CD4-positive, alpha-beta T cell treated with Interleukin-6 for 4 hours (primary cell): Measurements from ENCODE around the gene MPP3.

Experiments used
- DNase-seq: peaks from one replicate; pipeline ENCODE4 v3.0.0-alpha.2; 2020; ENCODE audit warnings: mixed read lengths

Gene MPP3

DNA sequence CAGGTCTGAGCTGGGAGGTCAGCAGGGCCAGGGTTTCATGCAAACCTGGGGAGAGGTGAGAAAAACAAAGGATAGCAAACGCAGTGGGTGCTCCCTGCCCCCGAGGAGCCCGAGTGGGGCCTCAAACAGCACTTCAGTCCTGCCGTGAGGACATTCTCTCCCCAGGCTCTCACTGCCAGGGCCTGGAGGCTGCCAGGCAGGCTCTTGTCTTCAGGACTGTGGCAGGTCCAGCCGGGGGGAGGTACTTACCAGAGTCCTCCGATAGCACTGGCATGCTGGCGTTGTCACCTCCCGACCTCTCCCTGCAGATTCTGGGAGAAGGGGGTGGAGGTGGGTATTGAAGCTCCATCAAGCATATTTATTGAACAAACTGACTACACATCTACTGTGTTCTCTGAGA is 1.3 kb downstream of the MPP3 start:
- no peak for DNase-seq

DNA sequence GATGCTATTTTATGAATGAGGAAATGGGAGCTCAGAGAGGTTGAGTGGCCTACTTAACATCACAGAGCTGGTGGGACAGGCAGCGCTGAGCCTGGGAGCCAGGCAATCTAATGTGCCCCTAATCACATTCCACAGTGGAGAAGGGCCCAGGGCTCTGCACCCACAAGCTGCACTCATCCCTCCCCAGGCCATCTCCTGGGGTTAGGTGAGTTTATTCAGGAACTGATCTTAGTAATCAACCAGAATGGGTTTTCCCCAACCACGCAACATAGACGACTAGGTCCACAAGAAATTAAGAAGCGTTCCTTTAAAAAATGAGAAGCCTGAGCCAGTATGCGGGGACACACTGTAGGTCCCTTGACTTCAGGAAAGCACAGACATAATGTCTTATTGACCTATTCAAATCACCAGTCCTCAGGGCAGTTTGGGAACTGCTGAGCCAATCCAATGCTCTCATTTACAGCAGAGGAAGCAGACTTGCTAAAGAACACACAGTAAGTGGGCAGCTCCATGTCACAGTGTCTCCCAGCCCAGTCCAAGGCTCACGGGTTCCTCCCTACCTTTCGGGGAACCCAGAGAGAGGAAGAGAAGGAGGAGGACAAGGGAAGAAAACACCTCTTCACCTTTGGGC is 2.3 kb downstream of the MPP3 start:
- no peak for DNase-seq

DNA sequence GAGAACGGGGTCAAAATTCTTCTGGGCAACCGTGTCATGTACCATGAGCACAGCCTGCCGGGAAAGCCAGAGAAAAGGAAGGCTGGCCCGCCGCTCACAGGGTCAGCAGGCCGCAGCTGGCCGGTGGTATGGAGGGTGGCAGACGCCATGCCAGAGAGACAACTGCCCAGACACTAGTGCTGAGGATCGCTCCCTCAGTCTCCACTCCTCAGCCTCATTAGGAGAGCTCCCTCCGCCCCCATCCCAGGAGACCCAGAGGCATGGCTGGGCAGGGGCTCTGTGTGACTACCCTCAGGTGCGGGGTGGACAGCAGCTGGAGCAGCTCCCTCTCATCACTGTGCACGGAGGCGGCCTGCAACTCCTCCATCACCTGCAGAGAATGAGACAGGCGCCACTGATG is 3.2 kb downstream of the MPP3 start:
- DNase-seq: no peak

DNA sequence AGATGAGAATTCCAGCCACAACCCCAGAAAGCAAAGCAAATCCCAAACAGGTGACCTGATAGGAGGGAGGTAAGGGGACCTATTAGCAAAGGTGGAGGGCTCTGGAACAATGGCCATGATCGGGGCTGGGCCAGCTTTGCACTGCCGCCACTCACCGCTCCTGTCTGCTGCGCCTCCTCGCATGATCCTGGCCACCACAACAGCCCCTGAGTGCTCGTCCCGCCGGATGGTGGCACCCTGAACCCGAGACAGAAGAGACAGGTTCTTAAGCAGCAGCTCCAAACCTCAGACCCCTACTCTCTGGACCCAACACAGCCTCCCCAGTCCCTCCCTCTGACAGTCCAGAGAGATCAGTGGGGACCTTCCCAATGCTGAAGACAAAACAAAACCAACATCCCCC is 5.3 kb downstream of the MPP3 start:
- no peak for DNase-seq

DNA sequence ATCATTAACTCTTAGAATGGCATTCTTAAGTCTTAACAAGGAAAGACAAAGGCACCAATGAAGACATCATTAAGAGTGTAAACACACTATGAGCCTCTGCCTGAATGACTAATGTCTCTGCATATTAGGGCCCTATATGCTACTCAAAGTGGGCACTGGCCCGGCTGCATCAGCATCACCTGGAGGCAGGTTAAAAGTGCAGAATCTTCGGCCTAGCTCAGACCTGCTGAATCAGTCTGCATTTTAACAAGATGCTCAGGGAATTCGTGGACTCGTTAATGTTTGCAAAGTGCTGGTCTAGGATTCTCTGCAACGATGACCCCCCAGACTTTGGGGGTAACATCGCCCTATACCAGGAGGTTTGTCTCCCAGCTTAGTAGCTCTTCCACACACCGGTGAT is 6.7 kb downstream of the MPP3 start:
- DNase-seq: no peak

DNA sequence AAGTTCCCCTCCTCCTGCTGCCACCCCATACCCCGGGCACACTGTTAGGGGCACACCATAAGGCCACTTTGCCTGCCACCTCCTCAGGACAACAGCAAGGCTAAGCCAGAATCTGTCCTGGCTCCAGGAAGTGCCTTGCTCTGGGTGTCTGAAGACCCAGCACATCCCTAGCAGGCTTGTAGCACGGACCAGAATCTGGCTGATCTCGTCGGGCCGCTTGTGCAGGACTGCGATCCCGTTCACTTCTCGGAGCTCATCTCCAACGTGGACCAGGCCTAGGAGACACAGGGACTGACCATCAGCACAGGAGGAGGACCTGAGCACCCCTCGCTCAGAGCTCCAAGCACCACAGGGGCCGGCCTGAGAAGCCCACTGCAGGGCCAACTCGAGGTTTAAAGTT is 7.4 kb downstream of the MPP3 start:
- DNase-seq: no peak

DNA sequence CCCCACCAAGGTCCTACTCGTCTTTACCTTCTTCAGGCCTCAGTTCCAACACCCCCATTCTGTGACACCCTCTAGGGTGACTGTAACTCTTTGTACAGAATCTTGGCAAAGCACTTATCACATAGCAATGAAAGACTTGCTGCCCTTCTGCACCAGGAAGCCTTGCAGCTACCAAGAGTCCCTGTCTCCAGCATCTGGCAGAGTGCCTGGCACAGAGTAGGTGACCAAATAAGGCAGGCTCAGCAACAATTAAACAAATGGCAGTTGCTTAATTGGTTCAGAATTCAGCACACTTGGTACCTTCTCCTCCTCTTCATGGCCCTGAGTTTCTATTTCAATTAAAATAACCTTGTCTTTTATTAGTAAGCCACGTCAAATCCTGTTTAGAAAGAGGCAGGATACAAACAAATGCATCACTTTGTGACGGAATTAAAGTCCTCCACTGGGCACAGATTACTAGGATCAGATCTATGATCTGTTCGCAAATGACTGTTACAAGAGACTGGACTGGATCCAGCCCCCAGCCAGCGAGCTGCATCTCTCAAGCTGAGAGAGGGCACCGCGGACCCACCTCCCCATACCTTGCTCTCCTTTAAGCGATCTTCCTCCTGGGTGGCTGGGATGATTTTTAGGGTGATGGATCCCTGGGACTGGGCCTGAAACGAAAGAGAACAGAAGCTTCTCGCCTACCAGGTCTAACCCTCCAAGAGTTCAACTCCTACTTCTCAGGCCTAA is 9.4 kb downstream of the MPP3 start:
- DNase-seq: no peak

DNA sequence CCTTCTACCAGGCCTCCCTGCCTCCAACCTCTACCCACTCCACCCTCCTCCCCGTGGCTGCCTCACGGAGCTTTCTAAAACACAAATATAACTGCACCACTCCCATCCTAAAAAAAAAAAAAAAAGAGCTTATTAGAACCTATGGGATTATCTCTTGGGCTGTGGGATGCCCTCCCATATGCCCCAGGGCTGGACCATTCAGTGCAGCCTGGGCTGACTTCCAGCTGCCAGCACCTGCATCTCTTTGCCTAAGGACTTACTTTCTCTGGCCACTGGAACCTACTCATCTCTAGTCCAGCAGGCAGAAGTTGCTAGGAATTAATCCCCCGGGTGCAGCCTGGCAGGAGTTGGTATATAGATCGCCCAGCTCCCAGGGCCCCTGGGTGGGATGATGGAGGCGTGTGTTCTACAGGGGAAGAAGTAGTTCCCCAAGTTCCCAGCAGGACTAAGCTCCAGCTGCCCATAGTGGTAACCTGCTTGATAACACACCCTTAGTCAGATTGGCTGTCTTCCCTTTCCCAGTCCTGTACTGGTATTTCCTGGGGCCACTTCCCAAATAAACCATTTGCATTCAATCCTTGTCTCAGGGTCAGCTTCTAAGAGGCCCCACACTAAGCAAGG is 10.3 kb downstream of the MPP3 start:
- no peak for DNase-seq

DNA sequence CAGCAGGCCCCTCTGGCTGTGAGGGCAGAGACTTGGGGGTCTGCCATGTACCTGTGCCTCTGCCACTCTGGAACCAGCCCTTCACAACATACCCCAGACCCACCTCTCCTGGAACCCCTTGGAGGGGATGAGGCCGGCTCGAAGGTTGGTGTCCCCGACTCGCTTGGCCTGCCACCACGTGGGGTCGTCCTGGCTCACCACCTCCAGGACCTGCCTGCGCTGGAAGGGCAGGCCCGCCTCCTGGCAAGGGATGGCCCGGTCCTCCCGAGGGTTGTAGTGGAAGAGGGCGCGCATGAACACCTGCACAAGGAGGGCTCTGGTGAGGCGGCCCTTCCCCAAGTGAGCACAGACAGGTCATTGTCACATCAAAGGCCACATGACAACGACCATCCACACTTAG is 12.2 kb downstream of the MPP3 start:
- no peak for DNase-seq

DNA sequence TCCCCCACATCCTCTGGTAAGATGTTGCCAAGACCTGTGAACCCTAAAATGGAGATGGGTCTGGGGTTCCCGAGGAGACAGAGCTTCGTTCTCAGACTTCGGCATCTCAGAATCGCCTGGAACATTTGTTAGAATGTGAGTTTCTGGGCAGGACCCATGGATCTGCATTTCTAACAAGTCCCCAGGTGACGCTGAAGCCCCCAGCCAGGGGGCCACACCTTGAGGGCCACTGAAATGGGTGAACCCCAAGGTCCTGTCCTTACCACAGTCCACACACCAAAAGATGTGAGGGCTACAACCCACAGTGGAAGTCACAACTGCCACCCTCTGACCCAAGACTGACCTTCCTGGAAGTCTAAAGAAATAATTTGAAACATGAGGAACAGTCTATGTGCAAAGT is 14.0 kb downstream of the MPP3 start:
- no peak for DNase-seq

DNA sequence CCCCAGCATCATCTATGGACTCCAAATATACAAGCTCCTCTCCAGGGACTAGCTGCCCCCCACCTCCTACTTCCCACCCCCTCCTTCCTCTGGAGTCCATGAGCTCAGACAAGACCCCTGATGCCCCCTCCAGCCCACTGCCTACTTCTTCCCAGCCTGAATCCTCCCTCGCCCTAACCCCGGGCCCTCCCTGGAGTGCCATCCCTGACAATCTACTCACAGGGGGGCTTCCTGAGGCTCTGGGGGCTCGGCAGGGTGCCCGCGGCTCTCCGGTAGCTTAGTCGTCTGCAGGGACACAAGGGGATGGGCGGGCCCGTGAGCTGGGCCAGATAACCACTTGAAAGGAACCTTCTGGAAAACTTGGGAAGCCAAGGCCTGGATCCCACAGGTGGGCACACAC is 15.1 kb downstream of the MPP3 start:
- DNase-seq: no peak

DNA sequence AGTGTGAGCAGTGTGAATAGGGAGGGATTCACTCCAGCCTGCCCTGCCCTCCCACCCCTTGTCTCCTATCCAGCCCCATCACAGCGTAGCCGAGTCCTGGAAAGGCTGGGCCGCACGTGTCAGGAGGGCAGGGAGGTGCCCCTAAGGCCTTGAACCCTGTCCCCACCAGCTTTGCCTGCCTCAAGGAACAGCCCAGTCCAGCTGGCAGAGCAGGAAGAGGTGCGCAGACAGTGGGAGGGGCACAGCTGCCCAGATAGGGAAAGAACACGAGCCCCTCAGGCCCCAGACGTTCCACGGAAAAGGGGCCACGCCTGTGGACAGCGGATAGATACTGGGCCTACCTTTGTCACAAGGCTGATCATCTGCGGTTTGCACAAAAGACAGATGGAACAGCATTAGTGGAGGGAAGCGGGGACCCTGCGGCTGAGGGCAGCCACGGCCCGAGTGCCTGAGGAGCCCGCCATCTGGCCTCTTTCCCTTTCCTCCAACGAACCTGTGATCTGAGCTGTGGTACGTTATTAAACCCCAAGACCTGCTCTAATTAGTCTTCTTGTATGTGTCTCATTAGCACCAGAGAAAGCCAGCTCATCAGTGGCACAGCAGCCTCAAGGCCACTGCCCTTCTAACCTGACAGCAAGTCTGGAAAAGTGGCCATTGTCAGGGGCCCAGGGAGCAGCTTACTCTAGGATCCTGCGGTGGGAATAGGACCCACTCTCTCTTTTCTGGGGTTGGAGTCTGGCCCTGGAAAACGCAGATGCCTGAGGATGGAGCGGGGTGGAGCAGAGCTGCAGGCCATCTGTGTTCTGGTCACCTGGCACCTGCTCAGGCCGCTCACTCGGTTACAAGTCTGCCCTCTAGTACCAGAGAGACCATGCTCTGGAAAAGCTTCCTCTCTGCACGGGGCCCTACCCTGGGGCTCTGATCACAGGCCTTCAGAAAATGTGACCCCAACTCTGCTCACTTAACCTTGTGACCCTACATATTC is 16.3 kb downstream of the MPP3 start:
- no peak for DNase-seq

DNA sequence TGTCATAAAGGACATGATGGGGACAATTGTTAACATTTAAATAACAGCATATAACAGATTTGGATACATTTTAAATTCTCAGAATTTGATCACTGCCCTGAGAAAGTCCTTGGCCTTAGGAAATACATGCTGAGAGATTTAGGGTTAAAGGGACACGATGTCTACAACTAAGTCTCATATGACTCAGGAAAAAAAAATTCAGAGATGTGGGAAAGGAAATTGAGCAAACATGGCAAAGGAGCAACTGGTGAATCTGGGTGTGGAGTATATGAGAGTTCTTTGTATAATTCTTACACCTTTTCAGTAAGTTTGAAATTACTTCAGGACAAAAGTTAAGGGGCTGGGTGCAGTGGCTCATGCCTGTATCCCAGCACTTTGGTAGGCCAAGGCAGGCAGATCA is 18.2 kb downstream of the MPP3 start:
- no peak for DNase-seq

DNA sequence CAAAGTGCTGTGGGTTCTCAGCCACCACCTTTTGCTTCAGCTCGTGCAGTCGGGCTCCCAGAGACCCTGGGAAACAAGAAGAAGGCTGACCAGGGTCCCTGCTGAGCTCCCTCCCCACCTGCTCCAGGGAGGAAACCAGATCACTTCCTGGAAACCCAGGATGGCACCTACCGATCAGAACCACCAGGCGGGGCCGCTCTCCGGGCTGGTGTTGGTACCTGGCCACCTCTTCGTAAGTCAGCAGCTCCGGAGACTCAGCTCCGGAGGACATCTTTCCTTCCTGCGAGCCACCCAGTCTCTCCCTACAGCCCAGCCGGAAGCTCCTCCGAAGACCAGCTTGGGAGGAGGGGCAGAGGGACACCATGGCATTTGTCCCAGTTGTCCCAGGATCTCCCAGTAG is 18.9 kb downstream of the MPP3 start:
- no peak for DNase-seq

DNA sequence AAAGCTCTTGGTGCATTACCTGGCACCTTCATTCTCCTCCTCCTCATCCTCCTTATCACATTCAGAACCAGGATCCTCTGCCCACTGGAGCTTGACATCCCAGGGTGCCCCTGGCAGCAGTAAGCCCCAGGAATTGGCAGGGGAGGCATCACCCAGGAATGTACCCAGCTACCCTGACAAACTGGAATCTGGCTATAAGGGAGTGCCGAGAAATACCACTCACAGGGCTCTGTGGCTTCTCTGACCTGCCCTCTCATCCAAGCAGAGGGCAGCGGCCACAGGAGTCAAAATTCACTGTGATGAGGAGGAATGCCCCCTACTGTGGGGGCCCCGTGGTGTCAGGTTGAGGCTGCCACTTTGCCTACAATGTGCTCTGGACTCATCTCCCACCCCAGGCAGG is 19.6 kb downstream of the MPP3 start:
- no peak for DNase-seq

DNA sequence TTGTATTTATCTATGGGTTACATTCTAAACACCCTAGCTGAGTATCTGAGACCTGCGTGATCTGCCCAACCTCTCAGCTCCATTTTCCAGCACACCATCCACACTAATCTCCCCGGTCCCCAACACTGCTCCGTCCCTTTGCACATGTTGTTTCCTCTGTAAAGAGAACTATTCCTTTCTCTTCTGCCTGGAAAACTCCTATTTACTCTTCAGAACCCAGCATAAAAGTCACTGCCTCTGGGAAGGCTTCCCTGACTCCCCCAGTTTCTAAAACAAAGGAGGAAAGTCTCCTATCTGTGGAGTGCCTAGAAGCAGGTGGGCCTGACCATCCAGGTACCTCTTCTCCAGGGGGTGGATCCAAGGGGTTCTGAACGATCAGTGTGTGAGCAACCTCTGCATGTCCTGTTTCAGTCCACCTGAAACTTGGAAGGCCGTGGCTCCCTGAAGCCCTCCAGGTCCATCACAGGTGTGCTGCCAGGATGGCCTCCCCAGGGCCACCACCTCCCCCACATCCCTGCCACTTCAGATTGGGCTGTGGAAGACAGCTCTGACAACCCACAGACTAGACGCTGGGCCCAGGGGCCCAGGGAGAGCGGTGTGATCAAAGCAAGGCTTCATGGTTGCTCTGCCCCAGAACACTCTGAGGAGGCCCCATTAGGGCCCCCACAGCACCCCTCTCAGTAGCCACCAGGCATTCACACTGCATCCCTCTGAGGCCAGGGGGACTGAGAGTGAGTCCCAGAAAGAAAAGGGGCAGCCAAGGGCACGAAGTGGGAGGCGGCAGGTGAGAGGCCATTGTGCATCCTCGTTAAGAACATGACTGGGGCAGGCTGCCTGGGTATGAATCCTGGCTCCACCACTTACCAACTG is 20.3 kb downstream of the MPP3 start:
- DNase-seq: no peak

DNA sequence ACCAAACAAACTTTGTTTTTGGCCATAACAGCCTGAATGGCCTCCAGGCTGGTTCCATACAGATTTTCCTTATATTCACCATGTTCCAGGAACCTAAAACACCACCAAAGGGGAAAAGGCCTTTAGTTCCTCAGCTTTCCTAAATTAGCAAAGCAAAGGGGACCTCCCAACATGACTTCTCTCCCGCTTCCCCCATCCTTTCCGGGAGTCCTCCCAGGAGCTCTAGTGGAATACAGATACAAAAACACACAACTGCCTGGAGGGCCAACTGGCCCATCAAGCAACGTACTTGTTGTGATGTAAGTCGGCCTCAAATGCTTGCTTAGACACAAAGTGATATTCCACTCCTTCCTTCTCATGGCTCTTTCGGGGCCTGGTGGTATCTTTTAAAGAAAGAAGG is 22.1 kb downstream of the MPP3 start:
- DNase-seq: no peak

DNA sequence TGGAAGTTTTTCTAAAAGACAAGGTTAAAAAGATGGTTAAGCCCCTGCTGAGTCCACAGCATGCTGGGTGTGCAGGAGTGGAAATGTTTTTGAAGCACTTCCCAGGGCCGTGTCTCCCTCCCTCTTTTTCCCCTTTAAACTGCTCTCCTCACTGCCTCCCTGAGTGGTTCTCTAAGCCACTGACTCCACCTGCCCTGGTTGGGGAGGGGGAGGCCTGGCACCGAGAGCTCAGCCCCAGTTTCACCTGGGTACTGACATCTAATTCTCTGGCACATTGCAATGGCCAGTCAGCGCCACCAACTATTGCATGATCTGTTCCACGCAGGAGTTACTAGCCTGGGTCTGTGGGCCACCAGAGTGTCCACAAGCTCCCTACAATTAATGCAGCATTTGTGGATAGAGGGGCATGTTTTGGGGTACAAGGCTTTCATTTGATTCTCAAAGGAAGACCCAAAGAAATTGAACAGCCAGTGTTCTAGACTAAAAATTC is 22.7 kb downstream of the MPP3 start:
- no peak for DNase-seq

DNA sequence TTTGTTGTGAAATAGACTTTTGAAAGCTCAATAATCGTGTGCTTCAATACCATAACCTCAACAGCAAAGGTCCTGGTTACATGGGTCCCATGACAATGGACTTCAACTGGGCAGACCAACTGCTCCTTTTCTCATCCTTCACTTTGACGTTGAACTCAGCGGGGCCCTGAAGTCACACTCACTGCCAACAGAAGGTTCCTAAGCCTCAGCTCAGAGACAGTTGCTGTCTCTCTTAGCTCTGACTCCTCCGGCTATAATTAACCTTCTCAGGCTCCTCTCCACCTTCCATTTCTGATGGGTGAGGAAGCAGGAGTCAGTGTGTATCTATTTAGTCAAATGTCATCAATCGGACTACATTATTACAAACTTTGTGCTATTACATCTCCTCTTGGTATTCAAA is 23.8 kb downstream of the MPP3 start:
- DNase-seq: no peak

DNA sequence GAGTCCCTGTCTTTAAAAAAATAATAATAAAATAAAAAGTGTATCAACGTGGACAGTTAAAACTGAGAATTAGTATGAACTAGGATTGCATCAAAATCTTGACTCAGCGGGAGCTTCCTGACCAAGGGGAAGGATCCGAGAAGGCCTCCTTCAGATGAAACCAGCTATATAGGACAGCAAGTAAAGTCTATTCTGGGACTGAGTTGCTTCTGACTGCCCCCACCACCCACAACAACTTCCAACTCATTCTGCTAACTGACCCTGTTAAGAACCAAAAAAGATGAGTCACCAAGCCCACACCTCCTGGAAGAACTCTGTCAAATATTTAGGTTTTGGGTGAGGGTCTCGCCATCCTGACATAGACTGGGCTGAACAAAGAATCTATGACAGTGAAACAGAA is 24.9 kb downstream of the MPP3 start:
- no peak for DNase-seq

DNA sequence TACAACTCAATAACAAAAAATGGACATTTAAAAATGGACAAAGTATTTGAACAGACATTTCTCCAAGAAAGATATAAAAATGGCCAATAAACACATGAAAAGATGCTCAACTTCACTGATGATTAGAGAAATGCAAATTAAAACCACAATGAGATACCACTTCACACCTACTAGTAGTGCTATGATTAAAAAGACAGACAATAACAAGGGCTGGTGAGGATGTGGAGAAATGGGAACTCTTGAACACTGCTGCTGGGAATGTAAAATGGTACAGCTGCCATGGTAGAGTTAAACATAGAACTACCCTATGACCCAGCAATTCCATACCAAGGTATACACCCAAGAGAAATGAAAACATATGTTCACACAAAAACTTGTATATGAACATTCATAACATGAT is 27.8 kb downstream of the MPP3 start:
- DNase-seq: no peak

DNA sequence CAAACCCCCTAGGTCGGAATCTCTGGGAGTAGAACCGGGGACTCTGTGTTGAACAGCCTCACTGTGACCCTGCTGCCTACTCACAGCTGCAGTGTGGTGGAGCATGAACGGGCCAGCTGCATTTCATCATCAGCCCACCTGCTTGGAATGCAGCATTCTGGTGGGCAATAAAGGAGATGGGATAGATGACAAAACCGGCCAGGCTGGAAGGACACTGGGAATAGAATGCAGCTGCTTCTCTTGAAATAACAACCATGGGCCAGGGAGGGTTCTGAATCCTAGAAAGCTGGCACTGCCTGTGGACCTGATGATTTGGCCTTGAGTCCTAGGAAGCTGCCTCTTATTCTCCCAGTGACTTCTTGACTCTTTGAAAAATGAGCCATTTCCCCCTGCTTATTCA is 29.2 kb downstream of the MPP3 start:
- DNase-seq: no peak
